ENCODE results near the gene KDM4B. TPM values are rescaled to one million over a fixed set of nuclear protein-coding genes. Genes with fewer than 3 reads are reported as not detected.

The KDM4B gene
- total and polyA plus RNA-seq, 9 donors = 5.2 to 62.9 (median 46.4) TPM

GRCh38 chr19:4970558-4971423 lies 1.9 kb downstream of the KDM4B start:
- peaks cover 17% of the 10 kb centered on the region for H3K4me1 ChIP-seq (ENCODE audit: insufficient read depth)
- no peak for TF ChIP-seq POLR2A (IDR thresholded peaks at IDR 0.05)
- no peak for TF ChIP-seq EP300 (IDR thresholded peaks at IDR 0.05)
- TF ChIP-seq CTCF (IDR thresholded peaks at IDR 0.05) = no peak
- 7 to 10% (median 7%) methylated on average over 31 of the region's 31 CpGs for WGBS, 3 donors
- intact Hi-C loops (cut with DNase I) = no loop called here
- DNase-seq = peak in 3 of 5 donors; percentile 42 to 63 (median 54)
- no peaks in the 10 kb centered on the region for H3K36me3 ChIP-seq
- peak overlapping the region; percentile 71 for H3K4me3 ChIP-seq
- H3K27me3 ChIP-seq = no peaks in the 10 kb centered on the region
- H3K9me3 ChIP-seq = no peaks in the 10 kb centered on the region
- peak overlapping the region; percentile 12 to 61 for H3K27ac ChIP-seq

- Histone ChIP-seq H3K4me1 (ENCODE audit: insufficient read depth) (peaks cover 18% of the 10 kb centered on the region), H3K9me3 (no peaks in the 10 kb centered on the region), H3K27ac (peak overlapping the region in 1 of 2 donors; percentile 61), H3K36me3 (no peaks in the 10 kb centered on the region), H3K4me3 (peak overlapping the region; percentile 71), H3K27me3 (no peaks in the 10 kb centered on the region)
- peak in 4 of 5 donors; percentile 39 to 65 (median 50) for DNase-seq
- WGBS, 3 donors = 16 to 33% (median 17%) methylated on average over 10 of the region's 10 CpGs
- intact Hi-C loops (cut with DNase I) = no loop called here
- TF ChIP-seq EP300 (IDR thresholded peaks at IDR 0.05) = no peak
Measured at GRCh38 chr19:4971424-4971793, 2.5 kb downstream of the KDM4B start.

GRCh38 chr19:4971816-4972495 lies 3.0 kb downstream of the KDM4B start:
- peaks cover 21% of the 10 kb centered on the region for H3K4me1 ChIP-seq (ENCODE audit: insufficient read depth)
- no peak for TF ChIP-seq POLR2A (IDR thresholded peaks at IDR 0.05)
- TF ChIP-seq EP300 (IDR thresholded peaks at IDR 0.05) = no peak
- TF ChIP-seq CTCF (IDR thresholded peaks at IDR 0.05) = no peak
- DNase-seq = peak in 4 of 5 donors; percentile 40 to 62 (median 54)
- no peak overlapping the region for H3K4me3 ChIP-seq
- H3K36me3 ChIP-seq = no peaks in the 10 kb centered on the region
- peak overlapping the region in 1 of 2 donors; percentile 61 for H3K27ac ChIP-seq
- 67 to 74% (median 74%) methylated on average over 19 of the region's 19 CpGs for WGBS, 3 donors
- no peaks in the 10 kb centered on the region for H3K27me3 ChIP-seq
- intact Hi-C loops (cut with DNase I) = no loop called here
- H3K9me3 ChIP-seq = no peaks in the 10 kb centered on the region

GRCh38 chr19:4972509-4973230 lies 3.8 kb downstream of the KDM4B start:
- H3K27ac ChIP-seq = peak overlapping the region in 1 of 2 donors; percentile 2
- DNase-seq = no peak
- H3K27me3 ChIP-seq = no peaks in the 10 kb centered on the region
- no peaks in the 10 kb centered on the region for H3K9me3 ChIP-seq
- no peak for TF ChIP-seq EP300 (IDR thresholded peaks at IDR 0.05)
- TF ChIP-seq CTCF (IDR thresholded peaks at IDR 0.05) = no peak
- TF ChIP-seq POLR2A (IDR thresholded peaks at IDR 0.05) = no peak
- H3K36me3 ChIP-seq = no peaks in the 10 kb centered on the region
- 74 to 80% (median 75%) methylated on average over 12 of the region's 12 CpGs for WGBS, 3 donors
- peaks cover 28% of the 10 kb centered on the region for H3K4me1 ChIP-seq (ENCODE audit: insufficient read depth)
- intact Hi-C loops (cut with DNase I) = no loop called here
- H3K4me3 ChIP-seq = no peak overlapping the region
